Measurements from ENCODE around the gene CFAP47. TPM values are rescaled to one million over a fixed set of nuclear protein-coding genes. Genes with fewer than 3 reads are reported as not detected.
A peak's percentile ranks its signal among the peaks of the same experiment; 100 is the strongest.

The CFAP47 gene
- total RNA-seq, 1 experiment from 2014 or later: 0.17 TPM

GRCh38 chrX:36241397-36241796 is 321.9 kb downstream of the CFAP47 start:
- no peak for DNase-seq (ENCODE audit: low spot score)

- no peak for DNase-seq (ENCODE audit: low spot score)
Measured at GRCh38 chrX:36266155-36266554, 346.6 kb downstream of the CFAP47 start.

GRCh38 chrX:36310136-36310535 is 390.6 kb downstream of the CFAP47 start:
- no peak for DNase-seq (ENCODE audit: low spot score)

- no peak for DNase-seq (ENCODE audit: low spot score)
Measured at GRCh38 chrX:36314303-36314702, 394.8 kb downstream of the CFAP47 start.

- DNase-seq (ENCODE audit: low spot score): no peak
Measured at GRCh38 chrX:36334572-36334971, 415.0 kb downstream of the CFAP47 start.

- DNase-seq (ENCODE audit: low spot score): no peak
Measured at GRCh38 chrX:36336751-36337150, 417.2 kb downstream of the CFAP47 start.

GRCh38 chrX:36344301-36344700 is 424.8 kb downstream of the CFAP47 start:
- DNase-seq (ENCODE audit: low spot score): no peak

- no peak for DNase-seq (ENCODE audit: low spot score)
Measured at GRCh38 chrX:36348509-36348908, 429.0 kb downstream of the CFAP47 start.

GRCh38 chrX:36357855-36358254 is 438.3 kb downstream of the CFAP47 start:
- DNase-seq (ENCODE audit: low spot score): no peak

GRCh38 chrX:36364262-36364661 is 444.7 kb downstream of the CFAP47 start:
- DNase-seq (ENCODE audit: low spot score): no peak

GRCh38 chrX:36383495-36383894 is 464.0 kb downstream of the CFAP47 start:
- DNase-seq (ENCODE audit: low spot score): no peak

GRCh38 chrX:36388901-36389300 is 469.4 kb downstream of the CFAP47 start:
- DNase-seq (ENCODE audit: low spot score): no peak

- no peak for DNase-seq (ENCODE audit: low spot score)
Measured at GRCh38 chrX:36401774-36402173, 482.2 kb downstream of the CFAP47 start.

GRCh38 chrX:36407836-36408235 is 488.3 kb downstream of the CFAP47 start:
- no peak for DNase-seq (ENCODE audit: low spot score)

- peak; percentile 23 for DNase-seq (ENCODE audit: low spot score)
Measured at GRCh38 chrX:36414056-36414455, 494.5 kb downstream of the CFAP47 start.

- no peak for DNase-seq (ENCODE audit: low spot score)
Measured at GRCh38 chrX:36422368-36422767, 502.8 kb downstream of the CFAP47 start.

GRCh38 chrX:36431819-36432218 is 512.3 kb downstream of the CFAP47 start:
- DNase-seq (ENCODE audit: low spot score): peak; percentile 90

- DNase-seq (ENCODE audit: low spot score): peak; percentile 46
Measured at GRCh38 chrX:36434522-36434921, 515.0 kb downstream of the CFAP47 start.

Other genes with a start within 250 kb of the CFAP47 start
- gene MAGEB16, start 121.4 kb upstream of the CFAP47 start, total RNA-seq (2014; rRNA removed; shearing (Covaris generic)): not detected in 2 replicates

Data from A172 (cell line).